Neuronal stem cell (in vitro differentiated cells): ENCODE data around the gene ULK4.
A peak's percentile ranks its signal among the peaks of the same experiment; 100 is the strongest.

Experiments
- DNase-seq: peaks from one replicate; pipeline ENCODE4 v3.0.0-alpha.2; 2013; ENCODE audit warnings: low spot score
- H2AFZ ChIP-seq: one replicate; pipeline ENCODE4 v1.6.1; 2013; ENCODE audit warnings: mild to moderate bottlenecking, low read length, inconsistent platforms
- H2AK5ac ChIP-seq: 2 replicates; pipeline ENCODE4 v1.6.1; 2013; ENCODE audit warnings: low read depth, mild to moderate bottlenecking, inconsistent platforms, low read length, moderate library complexity, mixed read lengths
- H2BK120ac ChIP-seq: 2 replicates; pipeline ENCODE4 v1.6.1; 2013; ENCODE audit warnings: low read depth, mild to moderate bottlenecking, inconsistent platforms, low read length, moderate library complexity, mixed read lengths
- H2BK12ac ChIP-seq: one replicate; pipeline ENCODE4 v1.6.1; 2013; ENCODE audit warnings: low read length, inconsistent platforms
- H2BK15ac ChIP-seq: 2 replicates; pipeline ENCODE4 v1.6.1; 2013; ENCODE audit warnings: mild to moderate bottlenecking, low read length, inconsistent platforms, mixed read lengths
- H2BK5ac ChIP-seq: one replicate; pipeline ENCODE4 v1.6.1; 2013; ENCODE audit warnings: inconsistent platforms, mild to moderate bottlenecking, low read length, moderate library complexity
- H3K14ac ChIP-seq: one replicate; pipeline ENCODE4 v1.6.1; 2013; ENCODE audit warnings: low read length, inconsistent platforms
- H3K18ac ChIP-seq: 2 replicates; pipeline ENCODE4 v1.6.1; 2013; ENCODE audit warnings: low read length, inconsistent platforms
- H3K23ac ChIP-seq: 2 replicates; pipeline ENCODE4 v1.6.1; 2013; ENCODE audit warnings: low read depth, mild to moderate bottlenecking, mixed read lengths, low read length, inconsistent platforms; ENCODE audit not compliant: poor library complexity
- H3K27ac ChIP-seq: replicated peaks from 3 replicates; pipeline ENCODE4 v1.5.1; 2013; ENCODE audit warnings: low read length, inconsistent platforms
- H3K27me3 ChIP-seq, 3 experiments: 2 replicates each; pipeline ENCODE4 v1.6.1; 2013; ENCODE audit warnings: low read length in 3 of 3, mild to moderate bottlenecking in 2 of 3, inconsistent platforms in 1 of 3, low read depth in 1 of 3, mixed read lengths in 1 of 3, moderate library complexity in 1 of 3; ENCODE audit not compliant: control insufficient read depth in 3 of 3, insufficient read depth in 3 of 3
- H3K36me3 ChIP-seq, 2 donors: replicated peaks in 1 of 2; 2 replicates each; pipeline ENCODE4 v1.6.1; 2013; ENCODE audit warnings: low read length in 2 of 2; ENCODE audit not compliant: control insufficient read depth in 2 of 2, insufficient read depth in 2 of 2
- H3K4ac ChIP-seq: 2 replicates; pipeline ENCODE4 v1.6.1; 2013; ENCODE audit warnings: inconsistent platforms, mild to moderate bottlenecking, low read length, moderate library complexity
- H3K4me1 ChIP-seq, 2 donors: 1 replicate in 1 of 2; 2 replicates in 1 of 2; pipeline ENCODE4 v1.6.1; 2013; ENCODE audit warnings: low read length in 2 of 2, low read depth in 1 of 2; ENCODE audit not compliant: control insufficient read depth in 2 of 2, insufficient read depth in 1 of 2
- H3K4me2 ChIP-seq: one replicate; pipeline ENCODE4 v1.6.1; 2013; ENCODE audit warnings: mild to moderate bottlenecking, low read length, inconsistent platforms; ENCODE audit not compliant: insufficient read depth, poor library complexity, severe bottlenecking
- H3K4me3 ChIP-seq, 2 donors: 2 replicates each; pipeline ENCODE4 v1.5.1; 2013; ENCODE audit warnings: low read length in 2 of 2, mild to moderate bottlenecking in 2 of 2, inconsistent platforms in 1 of 2, moderate library complexity in 1 of 2
- H3K79me1 ChIP-seq: one replicate; pipeline ENCODE4 v1.6.1; 2013; ENCODE audit warnings: low read depth, mild to moderate bottlenecking, inconsistent platforms, low read length, moderate library complexity
- H3K9ac ChIP-seq: one replicate; pipeline ENCODE4 v1.6.1; 2013; ENCODE audit warnings: mild to moderate bottlenecking, low read depth, low read length, inconsistent platforms; ENCODE audit not compliant: poor library complexity
- H3K9me3 ChIP-seq, 2 donors: replicated peaks in 1 of 2; 2 replicates each; pipeline versions ENCODE3 to v1.6.1; 2013; ENCODE audit warnings: low read length in 2 of 2, mild to moderate bottlenecking in 2 of 2, inconsistent platforms in 1 of 2, low read depth in 1 of 2, mixed read lengths in 1 of 2, moderate library complexity in 1 of 2; ENCODE audit not compliant: control insufficient read depth in 2 of 2, insufficient read depth in 1 of 2
- H4K8ac ChIP-seq: one replicate; pipeline ENCODE4 v1.6.1; 2013; ENCODE audit warnings: low read depth, mild to moderate bottlenecking, inconsistent platforms, low read length, moderate library complexity
- H4K91ac ChIP-seq: one replicate; pipeline ENCODE4 v1.6.1; 2013; ENCODE audit warnings: low read length, low read depth, mild to moderate bottlenecking, inconsistent platforms; ENCODE audit not compliant: poor library complexity
- WGBS, 2 donors: extraction: QIAGEN DNeasy Blood & Tissue Kit; methylation state at CpG; one replicate each; pipeline ENCODE4 v1.1.7; 2013; ENCODE audit warnings: missing lambda C conversion rate in 2 of 2, mixed read lengths in 1 of 2; ENCODE audit not compliant: insufficient read length in 2 of 2, insufficient replicate concordance in 1 of 2; ENCODE audit errors: extremely low coverage in 2 of 2; 5-methylcytosine and 5-hydroxymethylcytosine counted together

ULK4 gene

GRCh38 chr3:41251593-41251992 lies 710.3 kb downstream of the ULK4 start:
- Histone ChIP-seq H2AFZ (no peak overlapping the region), H3K4me2 (no peak overlapping the region), H3K27me3 (no peaks in the 10 kb centered on the region), H3K4ac (no peak overlapping the region), H4K91ac (no peak overlapping the region), H2BK5ac (no peak overlapping the region), H3K9ac (no peak overlapping the region), H3K4me1 (peaks cover 0 to 7% of the 10 kb centered on the region in 2 donors), H3K27ac (no peak overlapping the region), H3K79me1 (no peaks in the 10 kb centered on the region), H3K9me3 (peaks cover 0 to 4% of the 10 kb centered on the region in 2 donors), H2AK5ac (no peak overlapping the region), H3K18ac (no peak overlapping the region), H3K4me3 (no peak overlapping the region), H3K14ac (no peak overlapping the region), H4K8ac (no peak overlapping the region), H2BK12ac (no peak overlapping the region), H3K23ac (no peak overlapping the region), H2BK15ac (no peak overlapping the region), H3K36me3 (no peaks in the 10 kb centered on the region), H2BK120ac (no peak overlapping the region)
- DNase-seq: no peak
- no CpG with 5 or more reads among the region's 1 CpG for WGBS, 2 donors

- Histone ChIP-seq H3K36me3 (peaks cover 0 to 5% of the 10 kb centered on the region in 2 donors), H3K4ac (no peak overlapping the region), H3K27me3 (no peaks in the 10 kb centered on the region), H2BK120ac (no peak overlapping the region), H3K4me1 (peaks cover 0 to 7% of the 10 kb centered on the region in 2 donors), H3K27ac (no peak overlapping the region), H3K79me1 (no peaks in the 10 kb centered on the region), H2BK5ac (no peak overlapping the region), H3K4me2 (no peak overlapping the region), H4K91ac (no peak overlapping the region), H3K9ac (no peak overlapping the region), H2AFZ (no peak overlapping the region), H3K9me3 (peaks cover 0 to 4% of the 10 kb centered on the region in 2 donors), H3K23ac (no peak overlapping the region), H3K18ac (no peak overlapping the region), H4K8ac (no peak overlapping the region), H3K4me3 (no peak overlapping the region), H2AK5ac (no peak overlapping the region), H2BK15ac (no peak overlapping the region), H2BK12ac (no peak overlapping the region), H3K14ac (no peak overlapping the region)
- DNase-seq: no peak
- WGBS, 2 donors: no CpG with 5 or more reads among the region's 2 CpGs
These were observed 711.1 kb downstream of the ULK4 start for GRCh38 chr3:41250825-41251224.

- Histone ChIP-seq H3K4me2 (no peak overlapping the region), H3K4me1 (peaks cover 0 to 7% of the 10 kb centered on the region in 2 donors), H3K79me1 (no peaks in the 10 kb centered on the region), H3K23ac (peak overlapping the region; percentile 74), H3K18ac (peak overlapping the region; percentile 73), H3K4me3 (no peak overlapping the region), H3K4ac (no peak overlapping the region), H2AFZ (no peak overlapping the region), H4K8ac (no peak overlapping the region), H3K14ac (no peak overlapping the region), H3K9ac (no peak overlapping the region), H2BK120ac (no peak overlapping the region), H3K9me3 (peaks cover 0 to 4% of the 10 kb centered on the region in 2 donors), H2BK5ac (no peak overlapping the region), H2BK12ac (no peak overlapping the region), H2AK5ac (peak overlapping the region; percentile 81), H2BK15ac (no peak overlapping the region), H3K27ac (no peak overlapping the region), H3K36me3 (peaks cover 0 to 18% of the 10 kb centered on the region in 2 donors), H3K27me3 (no peaks in the 10 kb centered on the region), H4K91ac (no peak overlapping the region)
- no peak for DNase-seq
- no CpG with 5 or more reads among the region's 3 CpGs for WGBS, 2 donors
These were observed 712.6 kb downstream of the ULK4 start for GRCh38 chr3:41249318-41249717.

GRCh38 chr3:41248525-41248924 lies 713.4 kb downstream of the ULK4 start:
- H2BK5ac ChIP-seq: no peak overlapping the region
- H3K18ac ChIP-seq: no peak overlapping the region
- H2AFZ ChIP-seq: no peak overlapping the region
- no peak overlapping the region for H2BK120ac ChIP-seq
- peaks cover 0 to 7% of the 10 kb centered on the region in 2 donors for H3K4me1 ChIP-seq
- no peaks in the 10 kb centered on the region for H3K79me1 ChIP-seq
- H3K9ac ChIP-seq: no peak overlapping the region
- no peak overlapping the region for H2BK15ac ChIP-seq
- H2BK12ac ChIP-seq: no peak overlapping the region
- H3K36me3 ChIP-seq: peaks cover 0 to 26% of the 10 kb centered on the region in 2 donors
- H3K9me3 ChIP-seq: peaks cover 0 to under 1% of the 10 kb centered on the region in 2 donors
- H3K27me3 ChIP-seq: no peaks in the 10 kb centered on the region
- no peak overlapping the region for H4K91ac ChIP-seq
- no peak overlapping the region for H3K4me2 ChIP-seq
- no peak overlapping the region for H2AK5ac ChIP-seq
- no peak overlapping the region for H3K27ac ChIP-seq
- H3K4me3 ChIP-seq: no peak overlapping the region
- H4K8ac ChIP-seq: no peak overlapping the region
- no peak overlapping the region for H3K23ac ChIP-seq
- WGBS, 2 donors: no CpG with 5 or more reads among the region's 3 CpGs
- H3K4ac ChIP-seq: no peak overlapping the region
- DNase-seq: no peak
- peak overlapping the region; percentile 10 for H3K14ac ChIP-seq
